Measurements from ENCODE around the gene HOXC10. TPM values are rescaled to one million over a fixed set of nuclear protein-coding genes. Genes with fewer than 3 reads are reported as not detected.

The HOXC10 gene
- total and polyA plus RNA-seq, 2 of the 8 experiments (the other 6 are each of a cell fraction or from before 2014, with no cell fraction given): not detected

GRCh38 chr12:54001283-54002187 lies 16.6 kb downstream of the HOXC10 start:
- Histone ChIP-seq H3K4me1 (replicated peaks in 1 of 4; ENCODE audit: control insufficient read depth in 3 of 4, insufficient read depth in 4 of 4, low read length in 3 of 4) (peaks cover 0 to 8% (median 2%) of the 10 kb centered on the region in 4 experiments; a peak in 4 of 7 replicates), H3K36me3 (ENCODE audit: control insufficient read depth in 2 of 4, insufficient read depth in 4 of 4, low read length in 3 of 4) (peaks cover 0 to 11% (median 0%) of the 10 kb centered on the region in 4 experiments; a peak in 1 of 8 replicates), H3K18ac (ENCODE audit: extremely low read depth, low read length) (no peak overlapping the region), H4K20me1 (replicated peaks in 1 of 2; ENCODE audit: control insufficient read depth in 1 of 2, insufficient read depth in 2 of 2, low read length in 2 of 2) (peaks cover 11 to 26% of the 10 kb centered on the region in 2 experiments), H2AFZ (ENCODE audit: low read length) (no peak overlapping the region), H3K4me2 (ENCODE audit: insufficient read depth in 1 of 2, low read depth in 2 of 2, low read length in 2 of 2) (no peak overlapping the region; a peak in 1 of 4 replicates), H2BK5ac (ENCODE audit: low read depth, low read length) (no peak overlapping the region), H3K79me1 (ENCODE audit: low read depth, low read length) (no peaks in the 10 kb centered on the region), H3K23me2 (ENCODE audit: low read depth, low read length) (peaks cover 2% of the 10 kb centered on the region; the same call in 1 of the 2 replicates), H3K14ac (ENCODE audit: insufficient read length) (no peak overlapping the region), H3K56ac (replicated peaks; ENCODE audit: insufficient read length, low read depth, low read length) (no peak overlapping the region), H3K79me2 (ENCODE audit: control insufficient read depth in 1 of 2, insufficient read depth in 2 of 2, low read length in 2 of 2) (no peaks in the 10 kb centered on the region), H2BK120ac (replicated peaks; ENCODE audit: low read depth, low read length) (no peak overlapping the region), H3K27ac (ENCODE audit: low read depth, low read length) (no peak overlapping the region), H3K4me3 (ENCODE audit: extremely low read depth in 1 of 4, insufficient read depth in 2 of 4, low read depth in 3 of 4, low read length in 4 of 4) (no peak overlapping the region), H2AK5ac (ENCODE audit: low read depth, low read length) (no peak overlapping the region), H3K27me3 (replicated peaks in 1 of 4; ENCODE audit: control insufficient read depth in 3 of 4, extremely low read depth in 1 of 4, insufficient read depth in 3 of 4, low read length in 3 of 4) (peaks cover 98 to 100% (median 100%) of the 10 kb centered on the region in 4 experiments), H2BK15ac (ENCODE audit: low read length) (no peak overlapping the region), H2BK20ac (ENCODE audit: low read length) (no peak overlapping the region), H4K8ac (ENCODE audit: extremely low read depth, insufficient read depth, low read length) (no peak overlapping the region), H3K9me3 (ENCODE audit: insufficient read depth in 2 of 2, low read depth in 1 of 2, low read length in 1 of 2) (no peaks in the 10 kb centered on the region), H3K9ac (replicated peaks in 1 of 4; ENCODE audit: extremely low read depth in 1 of 4, low read depth in 3 of 4, low read length in 3 of 4) (no peak overlapping the region), H4K91ac (replicated peaks; ENCODE audit: insufficient read length, low read length) (no peak overlapping the region), H3K23ac (ENCODE audit: insufficient read length) (no peak overlapping the region), H3K4ac (replicated peaks; ENCODE audit: insufficient read length, low read depth, low read length) (no peak overlapping the region), H2BK12ac (ENCODE audit: low read depth, low read length) (no peak overlapping the region), H4K5ac (ENCODE audit: insufficient read length, low read depth, low read length) (no peak overlapping the region)
- 14% methylated on average over 8 of the region's 8 CpGs; no CpG with 5 or more reads in 1 of the 2 experiments for WGBS, 2 experiments (ENCODE audit: extremely low coverage in 1 of 2, insufficient coverage in 1 of 2, insufficient read length in 1 of 2, insufficient replicate concordance in 2 of 2, low coverage in 1 of 2, low lambda C conversion rate in 2 of 2, missing lambda C conversion rate in 1 of 2)
- TF ChIP-seq MAX (IDR thresholded peaks at IDR 0.05): no peak
- no peak for TF ChIP-seq PHF8 (conservative IDR thresholded peaks at IDR 0.05; ENCODE audit: low read depth, low read length)
- no peak for TF ChIP-seq CHD1 (IDR thresholded peaks at IDR 0.05; ENCODE audit: low read depth, low read length)
- peak; percentile 7 for TF ChIP-seq SUZ12 (IDR thresholded peaks at IDR 0.05; ENCODE audit: low read length)
- no peak for TF ChIP-seq ASH2L (IDR thresholded peaks at IDR 0.05; ENCODE audit: low read length)
- no peak for TF ChIP-seq TAF1 (IDR thresholded peaks at IDR 0.05; ENCODE audit: low read depth, low read length)
- no peak for TF ChIP-seq MAFK (IDR thresholded peaks at IDR 0.05; ENCODE audit: low read depth, low read length)
- ChIA-PET CTCF (ENCODE audit: partially characterized antibody) (interaction anchor here (0.5 to 11.3 kb wide), 11 partner anchors 11 to 571 kb away, joined by 3 to 172 read pairs (median 7); partner anchors contain the start of genes HOXC10, HOXC5 and HOXC6), POLR2A (ENCODE audit: partially characterized antibody) (interaction anchor here (1.4 kb wide), 1 partner anchor 11 kb away, joined by 6 read pairs; no protein-coding TSS in a partner anchor)
- no peak for FAIRE-seq
- no peak for DNase-seq (ENCODE audit: low read depth in 1 of 2, low spot score in 2 of 2)
